HL-60 (cell line): Measurements from ENCODE around the gene NUDT3.
A peak's percentile ranks its signal among the peaks of the same experiment; 100 is the strongest.

ENCODE experiments used
- DNase-seq, 2 experiments: peaks; one replicate each; pipeline ENCODE4 v3.0.0-alpha.2; 2010 to 2020; ENCODE audit warnings: low read depth in 1 of 2, low spot score in 1 of 2
- H3K27ac ChIP-seq: fragments of 250-450 bp; sonication (Bioruptor Pico); replicated peaks from 2 replicates; pipeline ENCODE4 v1.5.1; 2020; ENCODE audit warnings: mild to moderate bottlenecking, moderate library complexity
- H3K27me3 ChIP-seq: fragments of 250-450 bp; sonication (Bioruptor Pico); 2 replicates; pipeline ENCODE4 v1.5.1; 2021; ENCODE audit warnings: mild to moderate bottlenecking, moderate library complexity; ENCODE audit not compliant: insufficient read depth, poor library complexity, severe bottlenecking
- H3K4me3 ChIP-seq: replicated peaks from 2 replicates; pipeline ENCODE4 v1.5.1; 2011; ENCODE audit warnings: mild to moderate bottlenecking, control low read depth, low read length; ENCODE audit not compliant: insufficient read depth
- CTCF ChIP-seq: IDR thresholded peaks from one replicate; pipeline ENCODE4 v1.5.1; 2011; ENCODE audit warnings: low read length, control low read depth, inconsistent platforms; ENCODE audit not compliant: insufficient read depth
- GABPA ChIP-seq: IDR thresholded peaks from 2 replicates; pipeline ENCODE4 v1.6.1; 2012; ENCODE audit warnings: low read depth
- POLR2AphosphoS5 ChIP-seq: IDR thresholded peaks from 2 replicates; pipeline ENCODE4 v1.6.1; 2012; ENCODE audit warnings: low read depth
- REST ChIP-seq: IDR thresholded peaks from 2 replicates; pipeline ENCODE4 v1.6.1; 2012; ENCODE audit warnings: low read depth; ENCODE audit not compliant: insufficient replicate concordance
- SPI1 ChIP-seq: IDR thresholded peaks from 2 replicates; pipeline ENCODE4 v1.6.1; 2012; ENCODE audit warnings: low read depth, mild to moderate bottlenecking, borderline replicate concordance

NUDT3 gene

DNA sequence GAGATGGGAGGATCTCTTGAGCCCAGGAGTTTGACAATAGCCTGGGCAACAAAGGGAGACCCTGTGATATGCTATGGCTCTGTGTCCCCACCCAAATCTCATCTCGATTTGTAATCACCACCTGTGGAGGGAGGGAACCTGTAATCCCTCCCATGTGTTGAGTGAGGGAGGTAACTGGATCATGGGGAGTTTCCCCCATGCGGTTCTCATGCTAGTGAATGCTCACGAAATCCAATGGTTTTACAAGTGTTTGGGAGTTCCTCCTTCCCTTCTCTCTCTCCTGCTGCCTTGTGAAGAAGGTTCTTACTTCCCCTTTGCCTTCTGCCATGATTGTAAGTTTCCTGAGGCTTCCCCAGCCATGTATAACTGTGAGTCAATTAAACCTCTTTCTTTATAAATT, 3.4 kb downstream of the NUDT3 start:
- peak in 1 of 2 experiments; percentile 56 for DNase-seq
- H3K27me3 ChIP-seq = no peaks in the 10 kb centered on the region
- no peak overlapping the region for H3K4me3 ChIP-seq
- H3K27ac ChIP-seq = no peak overlapping the region
- TF ChIP-seq POLR2AphosphoS5 = no peak
- peak; percentile 72; the same call in 1 of the 2 replicates for TF ChIP-seq SPI1

GRCh38 chr6:34388421-34388820, 4.0 kb downstream of the NUDT3 start:
- TF ChIP-seq REST (no peak), SPI1 (no peak), CTCF (no peak), GABPA (no peak), POLR2AphosphoS5 (no peak)
- Histone ChIP-seq H3K27me3 (no peaks in the 10 kb centered on the region), H3K4me3 (no peak overlapping the region), H3K27ac (no peak overlapping the region)
- DNase-seq = no peak

- Histone ChIP-seq H3K4me3 (no peak overlapping the region), H3K27me3 (no peaks in the 10 kb centered on the region), H3K27ac (no peak overlapping the region)
- TF ChIP-seq CTCF (no peak), GABPA (no peak), SPI1 (no peak), POLR2AphosphoS5 (no peak)
- no peak for DNase-seq
Measured at GRCh38 chr6:34386316-34387137, 5.9 kb downstream of the NUDT3 start.

DNA sequence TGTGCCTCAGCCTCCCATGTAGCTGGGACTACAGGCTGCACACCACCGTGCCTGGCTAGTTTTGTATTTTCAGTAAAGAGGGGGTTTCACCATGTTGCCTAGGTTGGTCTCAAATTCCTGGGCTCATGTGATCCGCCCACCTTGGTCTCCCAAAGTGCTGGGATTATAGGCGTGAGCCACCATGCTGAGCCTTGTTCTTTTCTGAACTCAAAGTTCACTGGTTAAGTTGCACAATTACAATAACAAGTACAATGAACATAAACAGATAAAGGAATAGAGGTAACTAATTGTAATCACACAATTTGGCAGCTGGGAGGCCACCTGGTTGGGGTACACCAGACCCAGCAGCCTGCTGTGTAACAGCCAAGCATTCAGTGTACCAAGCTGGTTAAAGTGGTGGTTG, 6.7 kb downstream of the NUDT3 start:
- Histone ChIP-seq H3K27me3 (no peaks in the 10 kb centered on the region), H3K4me3 (no peak overlapping the region), H3K27ac (no peak overlapping the region)
- no peak for DNase-seq
- TF ChIP-seq REST (no peak), CTCF (no peak), SPI1 (no peak), POLR2AphosphoS5 (no peak), GABPA (no peak)
